K562 (cell line): ENCODE data around the gene SETX. TPM values are rescaled to one million over a fixed set of nuclear protein-coding genes. Genes with fewer than 3 reads are reported as not detected.

Experiments
- ARID1B ChIP-seq: fragments of 450-650 bp; IDR thresholded peaks from 2 replicates; pipeline ENCODE4 v1.6.1; 2016; ENCODE audit warnings: antibody characterized with exemption, mild to moderate bottlenecking, inconsistent platforms
- DPF2 ChIP-seq: fragments of 450-650 bp; IDR thresholded peaks from 2 replicates; pipeline ENCODE4 v1.6.1; 2016
- RAD51 ChIP-seq: fragments of 450-650 bp; IDR thresholded peaks from 2 replicates; pipeline ENCODE4 v1.7.1; 2016; ENCODE audit warnings: low read depth, mild to moderate bottlenecking, borderline replicate concordance
- THAP12 ChIP-seq: fragments of 250-450 bp; sonication (Bioruptor Pico); IDR thresholded peaks from 2 replicates; pipeline ENCODE4 v1.9.0; 2021; ENCODE audit warnings: mild to moderate bottlenecking, inconsistent platforms
- ZMIZ1 ChIP-seq, 2 experiments: fragments of 150-350 bp in 1 of 2; IDR thresholded peaks; 2 replicates each; pipeline ENCODE4 v1.6.1; 2012 to 2016; ENCODE audit warnings: low read depth in 2 of 2, low read length in 2 of 2, mild to moderate bottlenecking in 1 of 2, moderate library complexity in 1 of 2
- ZNF232 ChIP-seq: sonication (generic); formaldehyde crosslinking; IDR thresholded peaks from 2 replicates; pipeline ENCODE4 v1.8.0; 2022; ENCODE audit warnings: mild to moderate bottlenecking, missing genetic modification reagents
- polyA plus RNA-seq, 8 experiments: library from polyadenylated mRNA; depleted of rRNA in 4 of 8; stranded (reverse) in 5 of 8; unstranded in 3 of 8; fragments of >200 nt; fragmentation: Nextera tagmentation in 2 of 8; fragmentation: Illumina TruSeq in 1 of 8; extraction: Ambion mirVana in 2 of 8; extraction: Trizol in 1 of 8; gene quantifications; 2 replicates each; pipeline versions ENCODE4 v1.2.1 to v1.2.3, GENCODE V29; 2011 to 2014; ENCODE audit warnings: inconsistent platforms in 1 of 8, missing spikeins in 1 of 8
- total RNA-seq, 7 experiments: library from RNA; depleted of rRNA in 6 of 7; stranded (reverse); fragments of >200 nt in 6 of 7; fragmentation: Illumina TruSeq in 2 of 7; extraction: Trizol in 2 of 7; gene quantifications; 2 replicates each; pipeline versions ENCODE4 v1.2.1 to v1.2.3, GENCODE V29; 2011 to 2021; ENCODE audit warnings: low replicate concordance in 1 of 7

The SETX gene
- total and polyA plus RNA-seq, 9 of the 15 experiments (the other 6 are each of a cell fraction or from before 2014, with no cell fraction given), result 8.7 to 45.7 (median 28.7) TPM

GRCh38 chr9:132301521-132301920 is 53.3 kb downstream of the SETX start (continued):
- no peak for TF ChIP-seq ZMIZ1 (IDR thresholded peaks at IDR 0.05; ENCODE audit: low read depth in 2 of 2, low read length in 2 of 2)
- TF ChIP-seq ARID1B, result no peak
- TF ChIP-seq RAD51, result no peak
- TF ChIP-seq ZNF232 (CRISPR knock-in tag), result no peak
- no peak for TF ChIP-seq DPF2
- no peak for TF ChIP-seq THAP12 (CRISPR knock-in tag)
